ENCODE measurements around the gene GPR137.

GRCh38 chr11:64250415-64251015 is 35.1 kb upstream of the GPR137 start:
- TF ChIP-seq EZH2phosphoT487 (IDR thresholded peaks at IDR 0.05; ENCODE audit: insufficient read depth, low read depth) (no peak), EZH2 (IDR thresholded peaks at IDR 0.05; ENCODE audit: insufficient read depth, poor library complexity, severe bottlenecking) (no peak)

All from GM23248 (cell line).